Vagina (tissue), 2 donors: ENCODE results near the gene AGAP5.

Experiments used
- POLR2A ChIP-seq, 2 donors: fragments of 450-650 bp; IDR thresholded peaks; one replicate each; pipeline ENCODE4 v1.6.1; 2017; ENCODE audit warnings: antibody characterized with exemption in 2 of 2, mild to moderate bottlenecking in 2 of 2, moderate library complexity in 2 of 2
- POLR2AphosphoS5 ChIP-seq, 2 donors: sonication (generic); formaldehyde crosslinking; IDR thresholded peaks; one replicate each; pipeline ENCODE4 v1.9.0; 2017; ENCODE audit warnings: antibody characterized with exemption in 2 of 2, mild to moderate bottlenecking in 2 of 2, low read depth in 1 of 2; ENCODE audit not compliant: insufficient read depth in 1 of 2
- TF ChIP-seq, protein P1 (sequence below), 3 experiments: fragments of 450-650 bp in 2 of 3; fragments of 200-600 bp in 1 of 3; sonication (generic) in 1 of 3; IDR thresholded peaks; one replicate each; pipeline ENCODE4 v1.5.1; 2017 to 2019; ENCODE audit warnings: antibody characterized with exemption in 3 of 3, mild to moderate bottlenecking in 2 of 3, moderate library complexity in 2 of 3

DNA sequence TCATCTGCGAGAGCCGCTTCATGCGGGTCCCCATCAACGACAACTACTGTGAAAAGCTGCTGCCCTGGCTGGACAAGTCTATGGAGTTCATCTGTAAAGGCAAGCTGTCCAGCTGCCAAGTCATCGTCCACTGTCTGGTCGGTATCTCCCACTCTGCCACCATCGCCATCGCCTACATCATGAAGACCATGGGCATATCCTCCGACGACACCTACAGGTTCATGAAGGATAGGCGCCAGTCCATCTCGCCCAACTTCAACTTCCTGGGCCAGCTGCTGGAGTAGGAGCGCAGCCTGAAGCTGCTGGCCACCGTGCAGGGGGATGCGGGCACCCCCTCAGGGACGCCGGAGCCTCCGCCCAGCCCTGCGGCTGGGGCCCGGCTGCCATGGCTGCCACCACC is 34.5 kb upstream of the AGAP5 start:
- TF ChIP-seq, protein P1, sequence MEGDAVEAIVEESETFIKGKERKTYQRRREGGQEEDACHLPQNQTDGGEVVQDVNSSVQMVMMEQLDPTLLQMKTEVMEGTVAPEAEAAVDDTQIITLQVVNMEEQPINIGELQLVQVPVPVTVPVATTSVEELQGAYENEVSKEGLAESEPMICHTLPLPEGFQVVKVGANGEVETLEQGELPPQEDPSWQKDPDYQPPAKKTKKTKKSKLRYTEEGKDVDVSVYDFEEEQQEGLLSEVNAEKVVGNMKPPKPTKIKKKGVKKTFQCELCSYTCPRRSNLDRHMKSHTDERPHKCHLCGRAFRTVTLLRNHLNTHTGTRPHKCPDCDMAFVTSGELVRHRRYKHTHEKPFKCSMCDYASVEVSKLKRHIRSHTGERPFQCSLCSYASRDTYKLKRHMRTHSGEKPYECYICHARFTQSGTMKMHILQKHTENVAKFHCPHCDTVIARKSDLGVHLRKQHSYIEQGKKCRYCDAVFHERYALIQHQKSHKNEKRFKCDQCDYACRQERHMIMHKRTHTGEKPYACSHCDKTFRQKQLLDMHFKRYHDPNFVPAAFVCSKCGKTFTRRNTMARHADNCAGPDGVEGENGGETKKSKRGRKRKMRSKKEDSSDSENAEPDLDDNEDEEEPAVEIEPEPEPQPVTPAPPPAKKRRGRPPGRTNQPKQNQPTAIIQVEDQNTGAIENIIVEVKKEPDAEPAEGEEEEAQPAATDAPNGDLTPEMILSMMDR (IDR thresholded peaks at IDR 0.05) = no peak
- TF ChIP-seq POLR2A (IDR thresholded peaks at IDR 0.05) (no peak), POLR2AphosphoS5 (IDR thresholded peaks at IDR 0.05; ENCODE audit: insufficient read depth in 1 of 2, low read depth in 1 of 2) (no peak)
